HG03064 (cell line): Measurements from ENCODE around the gene GPR75.

Experiments used
- ATAC-seq: cut with Tn5 transposase; IDR thresholded peaks from one replicate; pipeline ENCODE4 v1.9.1; 2021; ENCODE audit warnings: low read depth; ENCODE audit not compliant: unreplicated experiment

GPR75 gene

DNA sequence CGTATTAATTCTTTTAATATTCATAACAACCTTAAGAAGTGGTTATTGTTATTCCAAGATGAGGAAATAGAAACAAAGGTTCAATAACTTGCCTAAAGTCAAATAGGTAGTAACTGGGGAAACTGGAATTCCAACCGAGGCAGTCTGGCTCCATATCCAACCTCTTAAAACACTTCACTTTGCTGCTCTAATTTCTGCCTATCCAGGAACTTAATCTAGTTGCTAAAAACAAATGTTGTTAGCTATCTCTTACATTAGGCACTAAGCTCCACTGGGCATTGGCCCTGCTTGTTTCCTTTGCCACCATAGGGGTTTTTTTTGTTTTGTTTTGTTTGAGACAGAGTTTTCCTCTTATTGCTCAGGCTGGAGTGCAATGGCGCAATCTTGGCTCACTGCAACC, 48.2 kb downstream of the GPR75 start:
- no peak for ATAC-seq
